ENCODE results near the gene POFUT1.

GRCh38 chr20:32236819-32237218 is 29.1 kb downstream of the POFUT1 start:
- TF ChIP-seq CTCF (IDR thresholded peaks at IDR 0.05) = no peak
- TF ChIP-seq POLR2A (IDR thresholded peaks at IDR 0.05) = no peak
